HG03558 (cell line): ENCODE data around the gene ABCC12.

Source experiments
- ATAC-seq: cut with Tn5 transposase; IDR thresholded peaks from one replicate; pipeline ENCODE4 v1.9.1; 2021; ENCODE audit warnings: moderate number of reproducible peaks; ENCODE audit not compliant: unreplicated experiment; ENCODE audit errors: extremely low read depth

Gene ABCC12

GRCh38 chr16:48136547-48137360 is 19.0 kb downstream of the ABCC12 start:
- no peak for ATAC-seq

- no peak for ATAC-seq
These were observed 22.2 kb downstream of the ABCC12 start for GRCh38 chr16:48133455-48134211.

GRCh38 chr16:48132696-48133095 is 23.1 kb downstream of the ABCC12 start:
- no peak for ATAC-seq

GRCh38 chr16:48131201-48131935 is 24.4 kb downstream of the ABCC12 start:
- ATAC-seq, result no peak

- ATAC-seq, result no peak
These were observed 25.9 kb downstream of the ABCC12 start for GRCh38 chr16:48129926-48130325.

GRCh38 chr16:48128769-48129168 is 27.0 kb downstream of the ABCC12 start:
- no peak for ATAC-seq

- no peak for ATAC-seq
These were observed 28.8 kb downstream of the ABCC12 start for GRCh38 chr16:48126801-48127644.

- ATAC-seq, result no peak
These were observed 29.9 kb downstream of the ABCC12 start for GRCh38 chr16:48125888-48126287.

- no peak for ATAC-seq
These were observed 31.5 kb downstream of the ABCC12 start for GRCh38 chr16:48124266-48124665.

GRCh38 chr16:48123104-48123788 is 32.5 kb downstream of the ABCC12 start:
- ATAC-seq, result no peak

- ATAC-seq, result no peak
These were observed 34.5 kb downstream of the ABCC12 start for GRCh38 chr16:48121276-48121675.

GRCh38 chr16:48118841-48119240 is 37.0 kb downstream of the ABCC12 start:
- no peak for ATAC-seq

- no peak for ATAC-seq
These were observed 38.3 kb downstream of the ABCC12 start for GRCh38 chr16:48117217-48118105.

GRCh38 chr16:48115299-48115698 is 40.5 kb downstream of the ABCC12 start:
- ATAC-seq, result no peak

- no peak for ATAC-seq
These were observed 41.4 kb downstream of the ABCC12 start for GRCh38 chr16:48114410-48114809.

GRCh38 chr16:48113471-48113870 is 42.3 kb downstream of the ABCC12 start:
- ATAC-seq, result no peak

GRCh38 chr16:48113001-48113400 is 42.8 kb downstream of the ABCC12 start:
- no peak for ATAC-seq

GRCh38 chr16:48112600-48112999 is 43.2 kb downstream of the ABCC12 start:
- no peak for ATAC-seq
